C4-2B (cell line): Measurements from ENCODE around the gene RRAS2.

ENCODE experiments used
- CTCF ChIP-seq: fragments of 450-650 bp; conservative IDR thresholded peaks from 2 replicates; pipeline ENCODE4 v1.5.1; 2017; ENCODE audit warnings: mild to moderate bottlenecking
- ZFX ChIP-seq: fragments of 450-650 bp; IDR thresholded peaks from 2 replicates; pipeline ENCODE4 v1.6.1; 2017

GRCh38 chr11:14388352-14388751 lies 29.4 kb upstream of the RRAS2 start:
- TF ChIP-seq CTCF (no peak), ZFX (no peak)
